ENCODE measurements around the gene ZCCHC7. TPM values are rescaled to one million over a fixed set of nuclear protein-coding genes. Genes with fewer than 3 reads are reported as not detected.

The ZCCHC7 gene
- total RNA-seq, 1 experiment from 2014 or later, result 31.2 TPM

DNA sequence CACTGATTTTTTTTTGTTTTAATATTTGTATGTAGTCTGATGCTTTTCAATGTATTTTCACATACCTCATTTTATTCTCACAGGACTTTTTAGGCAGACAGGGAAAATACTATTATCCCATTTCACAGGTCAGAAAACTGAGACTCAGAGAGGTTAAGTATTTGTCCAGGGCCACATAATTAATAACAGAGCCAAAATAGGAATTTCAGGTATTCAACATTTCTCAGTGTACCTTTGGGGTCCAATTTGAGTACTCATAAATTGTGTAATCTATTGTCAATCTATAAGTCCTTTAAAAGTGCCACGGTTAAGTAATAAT is 181.4 kb downstream of the ZCCHC7 start:
- Histone ChIP-seq H3K9ac (ENCODE audit: low read length) (no peak overlapping the region), H3K4me2 (ENCODE audit: low read length) (no peak overlapping the region), H3K27me3 (ENCODE audit: insufficient read depth, low read length) (no peaks in the 10 kb centered on the region), H3K79me2 (ENCODE audit: insufficient read depth, low read length) (peaks cover 5% of the 10 kb centered on the region; the same call in 1 of the 2 replicates), H3K36me3 (ENCODE audit: control insufficient read depth in 1 of 2, insufficient read depth in 2 of 2, low read length in 2 of 2) (no peaks in the 10 kb centered on the region), H3K27ac (ENCODE audit: low read depth, low read length) (no peak overlapping the region), H3K9me3 (ENCODE audit: control insufficient read depth in 1 of 2, insufficient read depth in 1 of 2, low read depth in 1 of 2, low read length in 2 of 2) (no peaks in the 10 kb centered on the region), H3K4me1 (ENCODE audit: control insufficient read depth in 1 of 2, insufficient read depth in 2 of 2, low read length in 2 of 2) (no peaks in the 10 kb centered on the region), H3K9me2 (ENCODE audit: insufficient read depth) (no peaks in the 10 kb centered on the region), H4K20me1 (ENCODE audit: insufficient read depth) (no peaks in the 10 kb centered on the region), H3K4me3 (replicated peaks in 1 of 2; ENCODE audit: low read depth in 1 of 2, low read length in 2 of 2) (no peak overlapping the region), H2AFZ (ENCODE audit: low read depth, low read length, poor library complexity, severe bottlenecking) (no peak overlapping the region)
- ChIA-PET POLR2A (no interaction called here), CTCF (interaction anchor here (1.2 kb wide), 1 partner anchor 20 kb away, joined by 3 read pairs; no protein-coding TSS in a partner anchor), RAD21 (ENCODE audit: low non-redundant PET in 1 of 2, low total read pairs in 2 of 2, uncharacterized antibody in 2 of 2, unreplicated experiment in 2 of 2) (no interaction called here)
- TF ChIP-seq CBX3 (IDR thresholded peaks at IDR 0.05; ENCODE audit: low read depth), result no peak
- TF ChIP-seq, protein P1, sequence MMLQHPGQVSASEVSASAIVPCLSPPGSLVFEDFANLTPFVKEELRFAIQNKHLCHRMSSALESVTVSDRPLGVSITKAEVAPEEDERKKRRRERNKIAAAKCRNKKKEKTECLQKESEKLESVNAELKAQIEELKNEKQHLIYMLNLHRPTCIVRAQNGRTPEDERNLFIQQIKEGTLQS (IDR thresholded peaks at IDR 0.05), result no peak
- no peak for TF ChIP-seq SP1 (IDR thresholded peaks at IDR 0.05; ENCODE audit: low read depth)
- TF ChIP-seq YY1 (IDR thresholded peaks at IDR 0.05; ENCODE audit: extremely low read depth, insufficient replicate concordance, low read depth, low read length), result no peak
- TF ChIP-seq SRF (IDR thresholded peaks at IDR 0.05; ENCODE audit: low read depth), result no peak
- TF ChIP-seq POLR2AphosphoS5 (IDR thresholded peaks at IDR 0.05; ENCODE audit: low read depth, low read length), result no peak
- TF ChIP-seq EGR1 (IDR thresholded peaks at IDR 0.05; ENCODE audit: low read depth), result no peak
- TF ChIP-seq ELF1 (IDR thresholded peaks at IDR 0.05; ENCODE audit: borderline replicate concordance, low read depth), result no peak
- no peak for TF ChIP-seq EZH2 (IDR thresholded peaks at IDR 0.05)
- no peak for TF ChIP-seq ZFX (IDR thresholded peaks at IDR 0.05)
- TF ChIP-seq, protein P2, sequence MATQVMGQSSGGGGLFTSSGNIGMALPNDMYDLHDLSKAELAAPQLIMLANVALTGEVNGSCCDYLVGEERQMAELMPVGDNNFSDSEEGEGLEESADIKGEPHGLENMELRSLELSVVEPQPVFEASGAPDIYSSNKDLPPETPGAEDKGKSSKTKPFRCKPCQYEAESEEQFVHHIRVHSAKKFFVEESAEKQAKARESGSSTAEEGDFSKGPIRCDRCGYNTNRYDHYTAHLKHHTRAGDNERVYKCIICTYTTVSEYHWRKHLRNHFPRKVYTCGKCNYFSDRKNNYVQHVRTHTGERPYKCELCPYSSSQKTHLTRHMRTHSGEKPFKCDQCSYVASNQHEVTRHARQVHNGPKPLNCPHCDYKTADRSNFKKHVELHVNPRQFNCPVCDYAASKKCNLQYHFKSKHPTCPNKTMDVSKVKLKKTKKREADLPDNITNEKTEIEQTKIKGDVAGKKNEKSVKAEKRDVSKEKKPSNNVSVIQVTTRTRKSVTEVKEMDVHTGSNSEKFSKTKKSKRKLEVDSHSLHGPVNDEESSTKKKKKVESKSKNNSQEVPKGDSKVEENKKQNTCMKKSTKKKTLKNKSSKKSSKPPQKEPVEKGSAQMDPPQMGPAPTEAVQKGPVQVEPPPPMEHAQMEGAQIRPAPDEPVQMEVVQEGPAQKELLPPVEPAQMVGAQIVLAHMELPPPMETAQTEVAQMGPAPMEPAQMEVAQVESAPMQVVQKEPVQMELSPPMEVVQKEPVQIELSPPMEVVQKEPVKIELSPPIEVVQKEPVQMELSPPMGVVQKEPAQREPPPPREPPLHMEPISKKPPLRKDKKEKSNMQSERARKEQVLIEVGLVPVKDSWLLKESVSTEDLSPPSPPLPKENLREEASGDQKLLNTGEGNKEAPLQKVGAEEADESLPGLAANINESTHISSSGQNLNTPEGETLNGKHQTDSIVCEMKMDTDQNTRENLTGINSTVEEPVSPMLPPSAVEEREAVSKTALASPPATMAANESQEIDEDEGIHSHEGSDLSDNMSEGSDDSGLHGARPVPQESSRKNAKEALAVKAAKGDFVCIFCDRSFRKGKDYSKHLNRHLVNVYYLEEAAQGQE (IDR thresholded peaks at IDR 0.05; ENCODE audit: low read depth), result no peak
- TF ChIP-seq, protein P3, sequence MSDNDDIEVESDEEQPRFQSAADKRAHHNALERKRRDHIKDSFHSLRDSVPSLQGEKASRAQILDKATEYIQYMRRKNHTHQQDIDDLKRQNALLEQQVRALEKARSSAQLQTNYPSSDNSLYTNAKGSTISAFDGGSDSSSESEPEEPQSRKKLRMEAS (IDR thresholded peaks at IDR 0.05), result no peak
- TF ChIP-seq FOSL1 (IDR thresholded peaks at IDR 0.05; ENCODE audit: low read depth), result no peak
- TF ChIP-seq EZH2phosphoT487 (IDR thresholded peaks at IDR 0.05; ENCODE audit: borderline replicate concordance), result no peak
- TF ChIP-seq CEBPB (IDR thresholded peaks at IDR 0.05; ENCODE audit: low read depth), result no peak
- TF ChIP-seq SIN3A (IDR thresholded peaks at IDR 0.05; ENCODE audit: low read depth), result no peak
- TF ChIP-seq POLR2A (IDR thresholded peaks at IDR 0.05; ENCODE audit: borderline replicate concordance, extremely low read depth, insufficient read depth, insufficient read length), result no peak
- no peak for TF ChIP-seq ZNF274 (IDR thresholded peaks at IDR 0.05; ENCODE audit: low read depth, low read length)
- TF ChIP-seq JUND (IDR thresholded peaks at IDR 0.05), result no peak
- ATAC-seq, result no peak
- intact Hi-C loops (cut with micrococcal nuclease), result no loop called here
- no TSS peak for BruUV-seq (replicated peaks)
- no peak for DNase-seq (ENCODE audit: low read depth, low spot score)

Measured in HCT116 (cell line).